GM12878 (cell line): Measurements from ENCODE around the gene HEBP2. TPM values are rescaled to one million over a fixed set of nuclear protein-coding genes. Genes with fewer than 3 reads are reported as not detected.

Experiments used
- BACH1 ChIP-seq: fragments of 450-650 bp; IDR thresholded peaks from 2 replicates; pipeline ENCODE4 v1.6.1; 2017; ENCODE audit warnings: mild to moderate bottlenecking, borderline replicate concordance
- BRCA1 ChIP-seq: IDR thresholded peaks from 2 replicates; pipeline ENCODE4 v1.6.1; 2011; ENCODE audit warnings: low read depth, low read length, improper control_type of control experiment
- FOS ChIP-seq: IDR thresholded peaks from 3 replicates; pipeline ENCODE4 v1.6.1; 2011; ENCODE audit warnings: borderline replicate concordance; ENCODE audit not compliant: insufficient read length; ENCODE audit errors: extremely low read depth
- FOXK2 ChIP-seq: fragments of 450-650 bp; IDR thresholded peaks from 2 replicates; pipeline ENCODE4 v1.6.1; 2017; ENCODE audit warnings: mild to moderate bottlenecking, moderate library complexity
- GABPA ChIP-seq: IDR thresholded peaks from 2 replicates; pipeline ENCODE4 v1.6.1; 2014; ENCODE audit warnings: antibody characterized with exemption, low read depth, mild to moderate bottlenecking, inconsistent platforms
- HDAC6 ChIP-seq: fragments of 200-600 bp; sonication (generic); IDR thresholded peaks from one replicate; pipeline ENCODE4 v1.8.0; 2017; ENCODE audit warnings: antibody characterized with exemption; ENCODE audit not compliant: unreplicated experiment
- IKZF2 ChIP-seq, 2 experiments: fragments of 450-650 bp; IDR thresholded peaks; 2 replicates each; pipeline ENCODE4 v1.6.1; 2017; ENCODE audit warnings: mild to moderate bottlenecking in 2 of 2, moderate library complexity in 2 of 2
- IRF4 ChIP-seq: IDR thresholded peaks from 2 replicates; pipeline ENCODE4 v1.6.1; 2011; ENCODE audit warnings: low read depth, low read length
- JUND ChIP-seq: IDR thresholded peaks from 2 replicates; pipeline ENCODE4 v1.6.1; 2012; ENCODE audit warnings: low read depth, mild to moderate bottlenecking, low read length, improper control_type of control experiment, moderate library complexity
- MTA3 ChIP-seq: IDR thresholded peaks from 2 replicates; pipeline ENCODE4 v1.6.1; 2012; ENCODE audit warnings: low read length, inconsistent platforms, borderline replicate concordance
- NRF1 ChIP-seq: conservative IDR thresholded peaks from 2 replicates; pipeline ENCODE4 v1.6.1; 2011; ENCODE audit warnings: mild to moderate bottlenecking, low read depth, low read length, improper control_type of control experiment
- POLR2AphosphoS5 ChIP-seq: IDR thresholded peaks from 2 replicates; pipeline ENCODE4 v1.6.1; 2011; ENCODE audit warnings: mild to moderate bottlenecking, low read length, inconsistent platforms
- RELA ChIP-seq: fragments of 450-650 bp; IDR thresholded peaks from 2 replicates; pipeline ENCODE4 v1.8.0; 2014; ENCODE audit warnings: borderline replicate concordance; ENCODE audit not compliant: partially characterized antibody
- RUNX3 ChIP-seq: IDR thresholded peaks from 2 replicates; pipeline ENCODE4 v1.6.1; 2012; ENCODE audit warnings: low read length, inconsistent platforms
- TAF1 ChIP-seq: IDR thresholded peaks from 2 replicates; pipeline ENCODE4 v1.6.1; 2011; ENCODE audit warnings: mild to moderate bottlenecking, low read depth, low read length, borderline replicate concordance
- TARDBP ChIP-seq: IDR thresholded peaks from 2 replicates; pipeline ENCODE4 v1.6.1; 2016; ENCODE audit warnings: borderline replicate concordance
- TBL1XR1 ChIP-seq: IDR thresholded peaks from 2 replicates; pipeline ENCODE4 v1.6.1; 2012; ENCODE audit warnings: low read depth, low read length, improper control_type of control experiment
- ZNF622 ChIP-seq: fragments of 450-650 bp; IDR thresholded peaks from 2 replicates; pipeline ENCODE4 v1.6.1; 2017; ENCODE audit warnings: mild to moderate bottlenecking, inconsistent platforms
- ZSCAN29 ChIP-seq: fragments of 450-650 bp; IDR thresholded peaks from 2 replicates; pipeline ENCODE4 v1.6.1; 2017; ENCODE audit warnings: mild to moderate bottlenecking, moderate library complexity
- polyA plus RNA-seq, 11 experiments: library from polyadenylated mRNA; depleted of rRNA in 4 of 11; unstranded in 6 of 11; stranded (reverse) in 5 of 11; fragments of >200 nt; fragmentation: Nextera tagmentation in 4 of 11; fragmentation: Illumina TruSeq in 1 of 11; extraction: Ambion mirVana in 4 of 11; extraction: Trizol in 1 of 11; gene quantifications; 1 replicate in 1 of 11; 2 replicates in 10 of 11; pipeline versions ENCODE4 v1.2.1 to v1.2.3, GENCODE V29; 2011 to 2016; ENCODE audit warnings: inconsistent platforms in 2 of 11, missing spikeins in 2 of 11, low read depth in 1 of 11
- total RNA-seq, 4 experiments: library from RNA; depleted of rRNA in 3 of 4; stranded (reverse); fragments of >200 nt in 3 of 4; fragmentation: Illumina TruSeq in 1 of 4; extraction: Trizol in 1 of 4; gene quantifications; 2 replicates each; pipeline versions ENCODE4 v1.2.1 to v1.2.3, GENCODE V29; 2013 to 2021
- TF ChIP-seq, protein P1 (sequence below): fragments of 450-650 bp; IDR thresholded peaks from 2 replicates; pipeline ENCODE4 v1.6.1; 2017; ENCODE audit warnings: mild to moderate bottlenecking
- TF ChIP-seq, protein P2 (sequence below): IDR thresholded peaks from 2 replicates; pipeline ENCODE4 v1.6.1; 2011; ENCODE audit warnings: borderline replicate concordance, low read depth, mild to moderate bottlenecking, moderate library complexity, low read length; ENCODE audit not compliant: insufficient read depth, poor library complexity, severe bottlenecking
- TF ChIP-seq, protein P3 (sequence below): IDR thresholded peaks from 2 replicates; pipeline ENCODE4 v1.6.1; 2012; ENCODE audit warnings: low read depth, low read length, improper control_type of control experiment
- TF ChIP-seq, protein P4 (sequence below): fragments of 450-650 bp; IDR thresholded peaks from 2 replicates; pipeline ENCODE4 v1.6.1; 2018; ENCODE audit warnings: mild to moderate bottlenecking, low read depth, moderate library complexity; ENCODE audit not compliant: partially characterized antibody
- TF ChIP-seq, protein P5 (sequence below): IDR thresholded peaks from 2 replicates; pipeline ENCODE4 v1.6.1; 2012; ENCODE audit warnings: low read length, inconsistent platforms

Gene HEBP2
- total and polyA plus RNA-seq, 10 of the 15 experiments (the other 5 are each of a cell fraction or from before 2014, with no cell fraction given) = 3.8 to 41.8 (median 16.9) TPM

DNA sequence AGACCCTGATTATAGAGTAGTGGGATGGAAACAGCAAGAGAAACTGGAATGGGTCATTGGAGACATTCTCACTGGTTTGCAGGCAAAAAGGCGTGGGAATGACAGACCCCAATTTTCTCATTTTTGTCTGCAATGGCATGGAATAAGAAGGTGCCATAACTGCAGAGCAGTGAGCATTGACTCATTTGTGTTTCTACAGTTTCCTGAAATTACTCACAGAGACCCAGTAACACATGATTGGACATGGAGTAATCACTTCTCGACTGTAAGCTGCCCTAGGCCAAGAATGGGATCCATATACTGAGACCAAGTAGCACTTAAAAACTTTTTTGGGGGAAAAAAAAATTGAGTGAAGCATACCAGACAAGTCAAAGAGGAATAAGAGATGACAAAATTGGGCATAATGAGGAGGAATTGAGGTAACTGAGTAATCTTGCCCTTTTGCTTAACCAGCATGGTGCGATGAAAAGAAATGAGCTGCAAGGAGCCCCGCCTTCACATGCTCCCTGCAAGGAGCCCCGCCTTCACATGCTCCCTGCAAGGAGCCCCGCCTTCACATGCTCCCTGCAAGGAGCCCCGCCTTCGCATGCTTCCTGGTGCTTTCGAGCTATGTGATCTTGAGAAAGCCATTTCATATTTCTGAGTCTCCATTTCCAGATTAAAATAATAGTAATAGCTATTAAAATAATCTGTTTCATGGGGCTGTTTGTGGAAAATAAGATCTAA, 51.1 kb downstream of the HEBP2 start (continued):
- TF ChIP-seq, protein P1, sequence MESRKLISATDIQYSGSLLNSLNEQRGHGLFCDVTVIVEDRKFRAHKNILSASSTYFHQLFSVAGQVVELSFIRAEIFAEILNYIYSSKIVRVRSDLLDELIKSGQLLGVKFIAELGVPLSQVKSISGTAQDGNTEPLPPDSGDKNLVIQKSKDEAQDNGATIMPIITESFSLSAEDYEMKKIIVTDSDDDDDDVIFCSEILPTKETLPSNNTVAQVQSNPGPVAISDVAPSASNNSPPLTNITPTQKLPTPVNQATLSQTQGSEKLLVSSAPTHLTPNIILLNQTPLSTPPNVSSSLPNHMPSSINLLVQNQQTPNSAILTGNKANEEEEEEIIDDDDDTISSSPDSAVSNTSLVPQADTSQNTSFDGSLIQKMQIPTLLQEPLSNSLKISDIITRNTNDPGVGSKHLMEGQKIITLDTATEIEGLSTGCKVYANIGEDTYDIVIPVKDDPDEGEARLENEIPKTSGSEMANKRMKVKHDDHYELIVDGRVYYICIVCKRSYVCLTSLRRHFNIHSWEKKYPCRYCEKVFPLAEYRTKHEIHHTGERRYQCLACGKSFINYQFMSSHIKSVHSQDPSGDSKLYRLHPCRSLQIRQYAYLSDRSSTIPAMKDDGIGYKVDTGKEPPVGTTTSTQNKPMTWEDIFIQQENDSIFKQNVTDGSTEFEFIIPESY = no peak
- TF ChIP-seq HDAC6 (no peak), FOS (no peak), TBL1XR1 (no peak), BACH1 (peak; percentile 57; the same call in 1 of the 2 replicates), ZSCAN29 (no peak), TAF1 (no peak), FOXK2 (no peak), MTA3 (no peak), IKZF2 (IDR thresholded peaks at IDR 0.05) (peak; percentile 48 to 71; a peak in 2 of 4 replicates), TARDBP (no peak), BRCA1 (no peak), GABPA (0 out of 2 replicates have a peak, but pooled peaks have one; percentile 12), RUNX3 (peak; percentile 64), JUND (0 out of 2 replicates have a peak, but pooled peaks have one; percentile 28), ZNF622 (no peak), NRF1 (no peak), RELA (no peak), POLR2AphosphoS5 (no peak), IRF4 (peak; percentile 90)
- TF ChIP-seq, protein P2, sequence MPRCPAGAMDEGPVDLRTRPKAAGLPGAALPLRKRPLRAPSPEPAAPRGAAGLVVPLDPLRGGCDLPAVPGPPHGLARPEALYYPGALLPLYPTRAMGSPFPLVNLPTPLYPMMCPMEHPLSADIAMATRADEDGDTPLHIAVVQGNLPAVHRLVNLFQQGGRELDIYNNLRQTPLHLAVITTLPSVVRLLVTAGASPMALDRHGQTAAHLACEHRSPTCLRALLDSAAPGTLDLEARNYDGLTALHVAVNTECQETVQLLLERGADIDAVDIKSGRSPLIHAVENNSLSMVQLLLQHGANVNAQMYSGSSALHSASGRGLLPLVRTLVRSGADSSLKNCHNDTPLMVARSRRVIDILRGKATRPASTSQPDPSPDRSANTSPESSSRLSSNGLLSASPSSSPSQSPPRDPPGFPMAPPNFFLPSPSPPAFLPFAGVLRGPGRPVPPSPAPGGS = no peak
- TF ChIP-seq, protein P3, sequence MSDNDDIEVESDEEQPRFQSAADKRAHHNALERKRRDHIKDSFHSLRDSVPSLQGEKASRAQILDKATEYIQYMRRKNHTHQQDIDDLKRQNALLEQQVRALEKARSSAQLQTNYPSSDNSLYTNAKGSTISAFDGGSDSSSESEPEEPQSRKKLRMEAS = no peak
- TF ChIP-seq, protein P4, sequence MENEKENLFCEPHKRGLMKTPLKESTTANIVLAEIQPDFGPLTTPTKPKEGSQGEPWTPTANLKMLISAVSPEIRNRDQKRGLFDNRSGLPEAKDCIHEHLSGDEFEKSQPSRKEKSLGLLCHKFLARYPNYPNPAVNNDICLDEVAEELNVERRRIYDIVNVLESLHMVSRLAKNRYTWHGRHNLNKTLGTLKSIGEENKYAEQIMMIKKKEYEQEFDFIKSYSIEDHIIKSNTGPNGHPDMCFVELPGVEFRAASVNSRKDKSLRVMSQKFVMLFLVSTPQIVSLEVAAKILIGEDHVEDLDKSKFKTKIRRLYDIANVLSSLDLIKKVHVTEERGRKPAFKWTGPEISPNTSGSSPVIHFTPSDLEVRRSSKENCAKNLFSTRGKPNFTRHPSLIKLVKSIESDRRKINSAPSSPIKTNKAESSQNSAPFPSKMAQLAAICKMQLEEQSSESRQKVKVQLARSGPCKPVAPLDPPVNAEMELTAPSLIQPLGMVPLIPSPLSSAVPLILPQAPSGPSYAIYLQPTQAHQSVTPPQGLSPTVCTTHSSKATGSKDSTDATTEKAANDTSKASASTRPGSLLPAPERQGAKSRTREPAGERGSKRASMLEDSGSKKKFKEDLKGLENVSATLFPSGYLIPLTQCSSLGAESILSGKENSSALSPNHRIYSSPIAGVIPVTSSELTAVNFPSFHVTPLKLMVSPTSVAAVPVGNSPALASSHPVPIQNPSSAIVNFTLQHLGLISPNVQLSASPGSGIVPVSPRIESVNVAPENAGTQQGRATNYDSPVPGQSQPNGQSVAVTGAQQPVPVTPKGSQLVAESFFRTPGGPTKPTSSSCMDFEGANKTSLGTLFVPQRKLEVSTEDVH = no peak
- TF ChIP-seq, protein P5, sequence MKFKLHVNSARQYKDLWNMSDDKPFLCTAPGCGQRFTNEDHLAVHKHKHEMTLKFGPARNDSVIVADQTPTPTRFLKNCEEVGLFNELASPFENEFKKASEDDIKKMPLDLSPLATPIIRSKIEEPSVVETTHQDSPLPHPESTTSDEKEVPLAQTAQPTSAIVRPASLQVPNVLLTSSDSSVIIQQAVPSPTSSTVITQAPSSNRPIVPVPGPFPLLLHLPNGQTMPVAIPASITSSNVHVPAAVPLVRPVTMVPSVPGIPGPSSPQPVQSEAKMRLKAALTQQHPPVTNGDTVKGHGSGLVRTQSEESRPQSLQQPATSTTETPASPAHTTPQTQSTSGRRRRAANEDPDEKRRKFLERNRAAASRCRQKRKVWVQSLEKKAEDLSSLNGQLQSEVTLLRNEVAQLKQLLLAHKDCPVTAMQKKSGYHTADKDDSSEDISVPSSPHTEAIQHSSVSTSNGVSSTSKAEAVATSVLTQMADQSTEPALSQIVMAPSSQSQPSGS = peak; percentile 64; the same call in 1 of the 2 replicates
